ENCODE measurements around the gene MYO9A. TPM values are rescaled to one million over a fixed set of nuclear protein-coding genes. Genes with fewer than 3 reads are reported as not detected.

Gene MYO9A
- total and polyA plus RNA-seq, 10 of the 15 experiments (the other 5 are each of a cell fraction or from before 2014, with no cell fraction given): 3.3 to 25.3 (median 12.2) TPM

GRCh38 chr15:71781179-71781964 lies 336.6 kb downstream of the MYO9A start (continued):
- TF ChIP-seq REST (IDR thresholded peaks at IDR 0.05; ENCODE audit: low read depth, low read length) (no peak), GABPA (IDR thresholded peaks at IDR 0.05; ENCODE audit: low read depth) (no peak), RUNX3 (IDR thresholded peaks at IDR 0.05; ENCODE audit: low read length) (peak; percentile 91), SUPT20H (IDR thresholded peaks at IDR 0.05; ENCODE audit: borderline replicate concordance, control insufficient read depth, low read depth, low read length) (no peak), FOXM1 (IDR thresholded peaks at IDR 0.05; ENCODE audit: low read depth, low read length) (no peak), CREM (IDR thresholded peaks at IDR 0.05; ENCODE audit: low read depth) (peak; percentile 19; the same call in 1 of the 2 replicates), CBFB (IDR thresholded peaks at IDR 0.05; ENCODE audit: low read depth) (no peak), RB1 (IDR thresholded peaks at IDR 0.05; ENCODE audit: borderline replicate concordance) (no peak), NFIC (IDR thresholded peaks at IDR 0.05; ENCODE audit: low read depth, low read length) (peak; percentile 61), IRF4 (IDR thresholded peaks at IDR 0.05; ENCODE audit: low read depth, low read length) (peak; percentile 79; the same call in 1 of the 2 replicates)
- TF ChIP-seq, protein P1, sequence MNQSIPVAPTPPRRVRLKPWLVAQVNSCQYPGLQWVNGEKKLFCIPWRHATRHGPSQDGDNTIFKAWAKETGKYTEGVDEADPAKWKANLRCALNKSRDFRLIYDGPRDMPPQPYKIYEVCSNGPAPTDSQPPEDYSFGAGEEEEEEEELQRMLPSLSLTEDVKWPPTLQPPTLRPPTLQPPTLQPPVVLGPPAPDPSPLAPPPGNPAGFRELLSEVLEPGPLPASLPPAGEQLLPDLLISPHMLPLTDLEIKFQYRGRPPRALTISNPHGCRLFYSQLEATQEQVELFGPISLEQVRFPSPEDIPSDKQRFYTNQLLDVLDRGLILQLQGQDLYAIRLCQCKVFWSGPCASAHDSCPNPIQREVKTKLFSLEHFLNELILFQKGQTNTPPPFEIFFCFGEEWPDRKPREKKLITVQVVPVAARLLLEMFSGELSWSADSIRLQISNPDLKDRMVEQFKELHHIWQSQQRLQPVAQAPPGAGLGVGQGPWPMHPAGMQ (IDR thresholded peaks at IDR 0.05; ENCODE audit: borderline replicate concordance): no peak
- TF ChIP-seq, protein P2, sequence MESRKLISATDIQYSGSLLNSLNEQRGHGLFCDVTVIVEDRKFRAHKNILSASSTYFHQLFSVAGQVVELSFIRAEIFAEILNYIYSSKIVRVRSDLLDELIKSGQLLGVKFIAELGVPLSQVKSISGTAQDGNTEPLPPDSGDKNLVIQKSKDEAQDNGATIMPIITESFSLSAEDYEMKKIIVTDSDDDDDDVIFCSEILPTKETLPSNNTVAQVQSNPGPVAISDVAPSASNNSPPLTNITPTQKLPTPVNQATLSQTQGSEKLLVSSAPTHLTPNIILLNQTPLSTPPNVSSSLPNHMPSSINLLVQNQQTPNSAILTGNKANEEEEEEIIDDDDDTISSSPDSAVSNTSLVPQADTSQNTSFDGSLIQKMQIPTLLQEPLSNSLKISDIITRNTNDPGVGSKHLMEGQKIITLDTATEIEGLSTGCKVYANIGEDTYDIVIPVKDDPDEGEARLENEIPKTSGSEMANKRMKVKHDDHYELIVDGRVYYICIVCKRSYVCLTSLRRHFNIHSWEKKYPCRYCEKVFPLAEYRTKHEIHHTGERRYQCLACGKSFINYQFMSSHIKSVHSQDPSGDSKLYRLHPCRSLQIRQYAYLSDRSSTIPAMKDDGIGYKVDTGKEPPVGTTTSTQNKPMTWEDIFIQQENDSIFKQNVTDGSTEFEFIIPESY (IDR thresholded peaks at IDR 0.05): no peak

Measured in GM12878 (cell line).